HG02884 (cell line): Measurements from ENCODE around the gene MOG.

Source experiments
- ATAC-seq: cut with Tn5 transposase; IDR thresholded peaks from one replicate; pipeline ENCODE4 v1.9.1; 2021; ENCODE audit warnings: mild to moderate bottlenecking, moderate library complexity; ENCODE audit not compliant: unreplicated experiment

The MOG gene

GRCh38 chr6:29656798-29657197, at the start of gene MOG:
MOG (plus strand) TSS chr6:29657092; CDS start chr6:29657210, 118 bp downstream.
- ATAC-seq: no peak

- no peak for ATAC-seq
These were observed 48.8 kb upstream of the MOG start for GRCh38 chr6:29608131-29608530.

DNA sequence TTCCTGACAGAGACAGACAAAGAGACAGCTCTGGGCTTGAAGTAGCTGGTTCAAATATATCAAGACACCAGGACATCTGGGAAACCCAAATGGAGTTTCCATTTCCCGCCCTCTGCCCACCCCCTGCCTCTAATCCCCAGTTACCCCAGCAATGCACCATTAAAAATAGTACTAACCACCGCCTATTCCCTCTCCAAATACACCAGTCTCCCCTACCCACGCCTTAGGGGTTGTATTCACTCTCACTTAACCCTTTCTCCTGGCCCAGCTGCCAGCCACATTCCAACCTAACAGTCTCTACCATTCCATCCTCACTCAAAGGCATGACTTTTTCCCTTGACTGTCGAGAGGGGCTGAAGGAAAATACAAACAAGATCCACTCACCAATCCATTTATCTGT, 46.4 kb upstream of the MOG start:
- no peak for ATAC-seq

DNA sequence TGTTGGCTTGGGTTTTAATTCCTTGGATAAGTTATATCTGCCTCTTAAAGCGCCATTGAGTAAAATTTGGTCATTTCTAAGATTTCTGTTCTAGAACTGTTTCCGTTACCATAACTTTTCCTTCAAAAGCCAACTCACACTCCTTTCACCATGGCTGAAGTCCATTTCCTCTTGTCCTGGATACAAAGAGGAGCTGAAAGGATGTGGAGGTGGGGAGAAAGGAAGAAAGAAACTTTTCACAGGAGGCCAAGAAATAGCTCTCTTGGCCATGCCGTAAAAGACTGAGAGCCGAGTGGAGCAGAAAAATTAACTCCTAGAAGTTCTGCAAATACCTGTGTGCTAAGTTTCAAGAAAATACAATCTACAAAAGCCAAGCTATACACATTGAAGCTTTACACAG, 45.5 kb upstream of the MOG start:
- ATAC-seq: no peak

- no peak for ATAC-seq
These were observed 38.9 kb upstream of the MOG start for GRCh38 chr6:29617782-29618554.

DNA sequence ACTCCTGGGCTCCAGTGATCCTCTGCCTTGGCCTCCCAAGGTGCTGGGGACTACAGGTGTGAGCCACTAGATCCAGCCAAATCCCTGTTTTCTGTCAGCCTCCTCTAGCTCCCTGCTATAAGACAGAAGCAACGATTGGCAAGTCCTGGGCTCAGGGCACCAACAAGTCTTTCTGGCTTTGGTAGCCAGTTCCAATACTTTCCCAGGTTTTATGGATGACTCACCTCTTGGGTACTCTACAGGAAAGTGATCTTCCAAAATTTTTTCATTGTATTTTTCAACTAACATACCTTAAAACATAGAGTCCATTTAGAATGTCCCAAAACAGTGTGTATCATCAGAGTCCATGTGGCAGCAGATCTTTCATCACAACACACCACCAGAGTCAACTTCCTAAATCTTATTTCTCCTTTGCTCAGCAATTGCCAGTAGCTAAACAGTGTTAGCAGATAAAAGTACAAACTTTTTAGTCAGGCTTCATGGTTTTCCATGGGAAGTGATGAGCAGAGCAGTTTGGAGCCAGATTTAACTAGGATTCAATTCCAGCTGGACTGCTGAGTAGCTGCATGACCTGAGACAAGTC, 37.2 kb upstream of the MOG start:
- ATAC-seq: no peak

DNA sequence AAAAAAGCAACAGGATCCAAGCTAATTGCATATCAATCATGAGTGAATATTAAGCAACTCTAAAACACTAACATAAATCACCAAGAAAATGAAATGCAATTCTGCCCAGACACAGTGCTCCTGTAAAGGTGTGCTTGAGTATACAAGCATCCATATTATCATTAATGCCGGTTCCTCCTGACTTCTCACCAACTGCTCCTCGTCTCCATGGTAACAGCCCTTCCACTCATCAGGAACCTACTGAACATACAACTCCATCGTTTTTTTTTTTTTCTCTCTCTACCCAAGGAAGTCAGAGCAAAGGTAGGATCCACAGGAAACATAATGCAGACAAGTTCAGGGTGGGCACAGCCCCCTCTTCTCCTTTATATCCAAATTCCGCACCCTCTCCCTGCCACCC, 36.3 kb upstream of the MOG start:
- ATAC-seq: no peak

- no peak for ATAC-seq
These were observed 32.4 kb upstream of the MOG start for GRCh38 chr6:29624520-29624961.

DNA sequence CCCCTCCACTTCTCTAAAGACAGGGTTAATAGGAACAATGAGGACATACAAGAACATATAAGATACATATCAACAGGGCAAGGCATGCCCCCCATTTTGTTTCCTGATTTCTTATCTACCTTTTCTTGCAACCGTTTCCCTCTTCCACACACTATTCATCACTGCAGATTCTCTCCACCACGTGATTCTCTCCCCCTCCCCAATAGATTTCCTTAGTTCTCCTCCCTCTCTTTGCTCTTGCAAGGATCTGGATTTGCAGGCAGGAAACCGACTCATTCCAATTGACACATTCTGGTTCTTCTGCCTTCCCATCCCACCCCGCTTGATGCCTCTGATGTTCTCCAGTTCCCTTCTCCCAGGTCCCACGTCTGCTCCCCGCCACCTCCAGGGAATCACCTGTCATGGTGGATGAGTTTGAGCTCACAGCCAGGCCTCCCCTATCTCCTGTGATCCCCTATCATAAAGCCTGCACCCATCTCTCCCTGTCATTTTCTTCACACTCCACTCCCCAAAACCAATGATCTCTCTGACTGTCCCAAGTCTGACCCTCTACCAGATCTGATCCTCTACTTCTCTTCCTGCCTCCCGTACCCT, 31.5 kb upstream of the MOG start:
- no peak for ATAC-seq

- no peak for ATAC-seq
These were observed 29.7 kb upstream of the MOG start for GRCh38 chr6:29626948-29627754.

GRCh38 chr6:29627755-29628418, 29.0 kb upstream of the MOG start:
- no peak for ATAC-seq

DNA sequence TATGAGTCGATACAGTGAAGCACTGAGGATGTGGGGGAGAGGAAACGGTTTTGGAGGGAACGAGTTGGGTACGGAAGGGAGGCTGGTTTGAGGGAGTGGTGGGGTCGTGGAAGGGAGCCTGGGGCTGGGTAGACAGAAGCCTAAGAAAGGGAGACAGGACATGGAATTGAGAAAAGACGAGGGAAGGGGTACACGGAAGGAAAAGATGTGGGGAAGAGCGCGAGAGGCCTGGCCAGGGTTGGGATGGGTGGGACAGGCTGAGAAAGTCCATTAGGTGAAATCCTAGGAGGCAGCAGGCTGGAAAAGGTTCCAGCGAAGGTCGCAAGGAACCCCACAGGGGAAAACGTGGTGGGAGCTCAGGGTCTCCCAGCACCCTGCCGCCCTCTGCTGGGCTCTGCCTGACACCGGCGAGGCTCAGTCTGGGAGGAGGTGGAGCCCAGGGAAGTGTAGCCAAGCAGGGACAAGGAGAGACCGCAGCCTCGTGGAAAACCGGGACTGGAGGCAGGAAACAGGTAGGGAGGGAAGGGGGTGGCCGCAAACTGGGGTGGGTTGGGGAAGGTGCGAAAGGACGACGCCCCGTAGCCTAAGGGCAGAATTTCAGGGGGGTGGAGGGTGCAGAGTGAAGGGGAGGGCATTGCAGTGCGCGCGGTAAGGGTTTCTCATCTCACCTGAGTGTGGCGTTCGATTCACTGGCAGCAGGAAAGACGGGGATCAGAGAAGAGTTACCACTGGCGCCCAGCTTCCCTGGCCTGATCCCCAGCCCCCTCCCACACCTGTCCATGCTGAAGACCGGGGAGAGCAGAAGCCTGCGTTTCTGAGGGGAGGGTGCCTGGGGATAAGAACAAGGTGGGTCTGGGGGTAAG, 28.2 kb upstream of the MOG start:
- no peak for ATAC-seq

DNA sequence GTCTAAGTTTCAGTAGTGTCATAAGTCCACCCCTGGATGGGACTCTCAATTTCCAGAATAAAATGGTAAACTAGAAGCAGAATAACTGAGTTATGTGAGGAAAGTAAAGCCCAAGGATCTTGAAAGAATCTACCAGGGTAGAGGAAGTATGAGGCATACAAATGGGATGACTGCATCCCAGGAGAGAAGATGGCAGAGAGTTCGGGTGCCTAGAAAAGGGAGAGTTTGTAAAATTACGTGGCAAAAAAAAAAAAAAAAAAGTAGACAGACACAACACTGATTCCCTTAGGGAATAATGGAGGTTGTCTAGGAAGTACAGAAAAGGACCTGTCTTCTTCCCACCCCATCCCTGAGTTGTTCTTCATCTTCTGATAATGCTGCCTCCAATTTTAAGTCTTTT, 27.3 kb upstream of the MOG start:
- ATAC-seq: no peak

GRCh38 chr6:29630315-29630714, 26.6 kb upstream of the MOG start:
- ATAC-seq: no peak

- no peak for ATAC-seq
These were observed 25.6 kb upstream of the MOG start for GRCh38 chr6:29631209-29631810.

GRCh38 chr6:29631860-29632731, 24.8 kb upstream of the MOG start:
- peak; percentile 33 for ATAC-seq

DNA sequence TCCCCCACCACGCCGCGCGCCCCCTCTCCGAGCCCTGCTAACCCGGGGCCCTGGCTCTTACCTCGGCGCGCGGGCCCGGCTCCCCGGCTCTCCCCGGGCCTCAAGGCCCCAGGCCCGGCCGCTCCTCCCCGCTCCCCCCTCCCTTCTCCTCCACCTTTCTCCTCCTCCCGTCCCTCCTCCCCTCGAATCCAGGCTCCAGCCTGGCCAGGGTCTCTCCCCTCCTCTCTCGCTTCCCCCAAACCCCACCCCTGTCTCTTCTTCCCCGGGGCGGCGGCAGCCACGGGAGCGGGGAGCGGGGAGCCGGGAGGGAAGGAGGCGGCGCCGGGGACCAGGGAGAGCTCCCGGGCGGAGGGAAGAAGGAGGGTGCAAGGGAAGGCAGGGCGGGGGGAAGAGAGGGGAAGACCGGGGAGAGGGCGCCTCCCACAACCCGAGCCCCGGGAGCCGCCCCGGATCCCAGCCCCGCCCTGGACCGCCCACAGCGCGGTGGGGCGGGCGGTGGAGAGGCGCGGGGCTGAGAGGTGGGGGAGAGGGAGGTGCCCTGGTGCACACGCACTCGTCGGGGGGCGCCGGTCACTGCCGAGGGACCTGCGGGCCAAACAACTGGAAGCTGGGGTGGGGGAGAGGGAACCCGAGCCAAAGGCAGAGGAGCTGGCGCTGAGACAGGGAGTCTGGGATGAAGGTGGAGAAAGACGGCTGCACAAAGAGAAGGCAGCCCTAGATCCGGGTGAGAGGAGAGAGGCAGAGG, 23.9 kb upstream of the MOG start, which contains the start of gene GABBR1:
Gene GABBR1 (minus strand): TSS at position 395 of the 745 bp plus-strand sequence. CDS start 798 bp downstream, outside the sequence.
- ATAC-seq: peak; percentile 57

DNA sequence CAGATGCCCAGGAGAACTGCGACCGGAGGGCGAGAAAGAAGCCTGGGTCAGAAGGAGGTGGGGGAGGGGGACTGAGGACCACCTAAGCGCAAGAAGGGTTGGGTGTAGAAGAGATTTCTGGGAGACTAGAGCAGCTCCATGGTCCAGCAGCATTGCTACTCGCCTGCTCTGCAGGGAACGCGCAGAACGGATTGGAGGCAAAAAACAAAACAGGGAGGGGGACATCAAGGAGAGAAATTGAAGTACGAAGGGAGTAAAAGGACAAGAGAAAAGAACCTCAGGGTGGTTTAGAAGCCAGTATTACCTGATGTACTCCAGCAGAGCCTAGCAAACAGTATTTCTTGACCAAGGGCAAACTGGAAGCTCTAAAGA, 23.4 kb upstream of the MOG start:
- ATAC-seq: no peak
